GM10248 (cell line): ENCODE results near the gene PPP1R7.

Experiments
- CTCF ChIA-PET: fragments of 300-600 bp; sonication (Branson Sonifier 250); formaldehyde crosslinking; extraction: SDS; loops from one replicate; lab custom pipeline; 2021; ENCODE audit warnings: antibody characterized with exemption; lab: Yijun Ruan, JAX
- POLR2A ChIA-PET: fragments of 350-650 bp; sonication (Branson Sonifier 250); formaldehyde crosslinking; extraction: SDS; loops from one replicate; lab custom pipeline; 2020; ENCODE audit warnings: antibody characterized with exemption; lab: Yijun Ruan, JAX
- DNase-seq: peaks from one replicate; pipeline ENCODE4 v3.0.0; 2012; ENCODE audit errors: extremely low spot score
- CTCF ChIP-seq: IDR thresholded peaks from 2 replicates; pipeline ENCODE4 v1.5.1; 2012; ENCODE audit warnings: mild to moderate bottlenecking, low read depth; ENCODE audit errors: extremely low read depth, missing control alignments, control extremely low read depth

PPP1R7 gene

GRCh38 chr2:241149675-241149924, 667 bp upstream of the PPP1R7 start:
- no peak for TF ChIP-seq CTCF
- DNase-seq = no peak
- POLR2A ChIA-PET = interaction anchor here (0.6 to 1.2 kb wide), 5 partner anchors 17 to 62 kb away, joined by 3 to 5 read pairs (median 4); no protein-coding TSS in a partner anchor
- CTCF ChIA-PET = interaction anchor here (1.0 to 4.0 kb wide), 11 partner anchors 9 to 72 kb away, joined by 3 to 31 read pairs (median 4); no protein-coding TSS in a partner anchor

- no peak for DNase-seq
- POLR2A ChIA-PET = interaction anchor here (1.0 kb wide), 1 partner anchor 14 kb away, joined by 3 read pairs; no protein-coding TSS in a partner anchor
- TF ChIP-seq CTCF = no peak
- CTCF ChIA-PET = interaction anchor here (0.8 to 4.0 kb wide), 17 partner anchors 10 to 73 kb away, joined by 3 to 31 read pairs (median 5); no protein-coding TSS in a partner anchor
These were observed 628 bp downstream of the PPP1R7 start for GRCh38 chr2:241150660-241151530.

DNA sequence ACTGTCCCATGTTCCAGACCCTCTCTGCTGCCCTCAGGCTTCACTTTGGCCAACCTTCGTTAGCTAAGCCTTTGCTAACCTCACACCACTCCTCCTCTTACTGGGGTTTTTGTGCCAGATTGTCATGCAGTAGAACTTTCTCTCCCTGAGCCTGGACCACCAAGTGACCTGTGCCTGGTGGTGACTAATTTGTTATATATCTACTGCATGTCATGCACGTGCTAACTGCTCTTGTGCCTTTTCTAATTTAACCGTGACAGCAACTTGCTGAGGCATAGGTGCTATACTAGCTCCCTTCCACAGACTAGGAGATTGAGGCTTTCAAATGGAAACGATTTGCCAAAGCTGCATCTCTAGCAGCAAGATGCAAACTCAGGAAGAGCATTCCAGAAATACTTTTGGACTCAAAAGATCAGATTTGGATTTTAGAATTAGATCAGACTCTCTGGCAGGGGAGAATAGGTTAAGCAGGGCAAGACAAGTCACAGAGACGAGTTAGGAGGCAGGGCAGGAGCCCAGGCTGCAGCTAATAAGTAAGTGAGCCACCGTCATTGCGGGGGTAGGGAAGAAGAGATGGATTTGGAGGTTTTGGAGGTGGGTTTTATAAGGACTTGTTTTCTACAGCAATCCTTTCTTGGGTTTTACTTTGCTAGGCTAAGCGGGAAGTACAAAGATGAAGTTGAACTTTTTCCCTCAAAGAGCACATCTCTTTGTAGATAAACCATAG, 1.8 kb downstream of the PPP1R7 start:
- POLR2A ChIA-PET = no interaction called here
- no peak for TF ChIP-seq CTCF
- DNase-seq = no peak
- CTCF ChIA-PET = interaction anchor here (1.2 to 4.0 kb wide), 7 partner anchors 12 to 74 kb away, joined by 4 to 31 read pairs (median 8); no protein-coding TSS in a partner anchor

- ChIA-PET POLR2A (no interaction called here), CTCF (no interaction called here)
- no peak for TF ChIP-seq CTCF
- DNase-seq = no peak
These were observed 3.3 kb downstream of the PPP1R7 start for GRCh38 chr2:241153616-241154015.

DNA sequence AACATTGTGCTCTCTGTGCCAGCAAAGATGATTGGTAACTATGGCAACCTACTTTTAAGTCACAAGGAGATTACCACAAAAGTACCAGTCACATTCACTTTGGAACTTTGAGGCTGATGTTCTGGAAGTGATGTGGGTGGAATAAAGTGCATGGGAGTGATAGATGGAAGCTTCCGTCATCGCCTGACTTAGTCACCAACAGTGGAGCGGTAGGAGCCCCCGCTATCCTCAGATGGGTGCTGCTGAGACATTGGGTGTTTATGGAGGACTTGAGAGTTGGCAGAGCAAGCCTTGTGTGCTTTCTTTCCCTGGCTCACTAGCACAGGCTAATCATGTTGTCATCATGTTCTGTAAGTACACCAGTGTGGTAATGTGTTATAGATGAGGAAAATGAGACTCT, 4.6 kb downstream of the PPP1R7 start:
- POLR2A ChIA-PET = no interaction called here
- no peak for DNase-seq

More for the DNA sequence above, 4.6 kb downstream of the PPP1R7 start:
- CTCF ChIA-PET = interaction anchor here (1.0 to 1.3 kb wide), 2 partner anchors 8 to 15 kb away, joined by 3 to 5 read pairs; no protein-coding TSS in a partner anchor
- no peak for TF ChIP-seq CTCF
